ENCODE measurements around the gene MACROD2.

Gene MACROD2

DNA sequence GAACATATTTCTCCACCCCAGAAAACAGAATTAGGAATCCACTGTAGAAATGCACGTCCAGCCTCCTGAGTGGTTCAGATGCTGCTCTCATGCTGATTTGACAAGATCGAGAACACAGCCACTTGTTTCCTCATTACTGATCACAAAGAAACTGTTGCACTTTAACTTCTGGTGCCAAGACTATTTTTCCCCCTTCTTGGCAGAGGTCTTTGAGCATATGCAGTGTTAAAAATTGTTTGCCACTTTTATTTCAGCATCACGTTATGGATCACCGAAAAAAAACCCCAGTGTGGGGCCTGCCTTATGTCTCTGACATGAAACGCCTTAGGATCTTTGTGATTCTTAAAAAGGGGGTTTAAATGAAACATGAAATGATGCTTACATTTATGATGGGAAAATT, 1511.0 kb downstream of the MACROD2 start:
- no peak for DNase-seq (ENCODE audit: low spot score)
- in situ Hi-C loops (cut with MboI; ENCODE audit: low sequenced_read_pairs, unreplicated experiment): no loop called here
- TF ChIP-seq CTCF (IDR thresholded peaks at IDR 0.05; ENCODE audit: borderline replicate concordance, control extremely low read depth, extremely low read depth, insufficient read depth, missing control alignments): no peak

DNA sequence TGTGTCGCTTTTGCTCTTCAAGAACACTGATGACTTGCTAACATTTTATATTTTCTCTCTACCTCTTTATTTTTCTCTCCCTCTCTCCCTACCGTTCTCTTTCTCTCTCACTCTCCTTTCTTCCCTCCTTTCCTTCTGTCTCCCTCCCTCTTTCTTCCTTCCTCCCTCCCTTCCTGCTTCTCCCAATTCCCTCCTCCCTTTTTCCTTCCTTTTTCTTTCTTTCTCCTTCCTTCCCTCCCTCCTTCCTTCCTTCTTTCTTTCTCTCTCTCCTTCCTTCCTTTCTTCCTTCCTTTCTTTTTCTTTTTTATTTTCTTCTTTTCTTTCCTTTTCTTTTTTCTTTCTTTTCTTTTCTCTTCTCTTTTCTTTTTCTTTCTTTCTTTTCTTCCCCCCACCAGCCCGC, 1511.8 kb downstream of the MACROD2 start:
- TF ChIP-seq CTCF (IDR thresholded peaks at IDR 0.05; ENCODE audit: borderline replicate concordance, control extremely low read depth, extremely low read depth, insufficient read depth, missing control alignments): no peak
- in situ Hi-C loops (cut with MboI; ENCODE audit: low sequenced_read_pairs, unreplicated experiment): no loop called here

DNA sequence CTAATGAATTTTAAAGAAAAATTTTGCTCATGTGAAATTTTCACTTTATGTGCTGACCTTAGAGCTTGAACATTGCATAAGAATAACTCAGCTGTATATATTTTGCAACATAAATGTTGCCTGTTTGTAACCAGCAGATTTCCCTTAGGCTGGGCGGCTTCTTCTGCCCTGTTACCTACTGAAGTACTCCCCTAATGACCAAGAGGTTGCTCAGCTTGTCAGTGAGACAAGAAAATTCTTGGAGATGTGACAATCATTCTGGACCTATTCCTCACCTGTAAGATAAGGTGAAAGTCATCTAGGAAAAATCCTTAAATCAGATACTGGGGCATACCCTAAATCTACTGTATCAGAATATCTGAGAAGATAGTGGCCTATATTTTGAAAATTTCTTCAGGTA, 1516.2 kb downstream of the MACROD2 start:
- in situ Hi-C loops (cut with MboI; ENCODE audit: low sequenced_read_pairs, unreplicated experiment): no loop called here
- no peak for DNase-seq (ENCODE audit: low spot score)
- TF ChIP-seq CTCF (IDR thresholded peaks at IDR 0.05; ENCODE audit: borderline replicate concordance, control extremely low read depth, extremely low read depth, insufficient read depth, missing control alignments): no peak

More for the DNA sequence above, 1511.8 kb downstream of the MACROD2 start:
- no peak for DNase-seq (ENCODE audit: low spot score)

GRCh38 chr20:15512916-15513315, 1517.6 kb downstream of the MACROD2 start:
- in situ Hi-C loops (cut with MboI; ENCODE audit: low sequenced_read_pairs, unreplicated experiment): no loop called here
- DNase-seq (ENCODE audit: low spot score): no peak
- no peak for TF ChIP-seq CTCF (IDR thresholded peaks at IDR 0.05; ENCODE audit: borderline replicate concordance, control extremely low read depth, extremely low read depth, insufficient read depth, missing control alignments)

GRCh38 chr20:15515691-15516090, 1520.4 kb downstream of the MACROD2 start:
- in situ Hi-C loops (cut with MboI; ENCODE audit: low sequenced_read_pairs, unreplicated experiment): no loop called here
- DNase-seq (ENCODE audit: low spot score): no peak
- TF ChIP-seq CTCF (IDR thresholded peaks at IDR 0.05; ENCODE audit: borderline replicate concordance, control extremely low read depth, extremely low read depth, insufficient read depth, missing control alignments): no peak

DNA sequence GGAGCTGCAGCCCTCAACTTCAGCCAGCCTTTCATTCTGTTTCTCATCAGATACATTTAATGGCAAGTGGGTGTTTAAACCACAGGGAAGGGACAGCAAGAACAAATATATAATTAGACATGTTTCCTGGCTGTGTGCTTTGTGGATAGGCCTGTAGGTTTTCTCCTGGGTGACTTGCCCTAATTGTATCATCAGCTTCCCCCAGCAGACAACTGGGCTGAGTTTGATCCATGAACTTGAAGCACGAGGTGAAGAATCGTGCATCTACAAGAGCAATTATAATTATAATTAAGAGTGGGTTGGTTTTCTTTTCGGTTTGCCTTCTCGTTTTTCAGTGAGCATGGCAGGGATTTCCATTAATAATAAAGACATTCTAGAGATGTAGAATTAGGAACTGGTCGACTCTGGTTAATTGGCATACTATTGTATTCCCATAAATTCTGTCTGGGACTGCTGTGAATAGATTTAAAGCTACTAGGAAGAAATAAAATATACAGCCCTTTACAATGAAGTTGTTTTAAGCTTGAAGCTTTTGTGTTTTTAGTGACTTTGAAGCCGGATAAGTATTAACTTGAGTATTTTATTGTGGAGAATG, 1525.7 kb downstream of the MACROD2 start:
- DNase-seq (ENCODE audit: low spot score): no peak
- TF ChIP-seq CTCF (IDR thresholded peaks at IDR 0.05; ENCODE audit: borderline replicate concordance, control extremely low read depth, extremely low read depth, insufficient read depth, missing control alignments): no peak
- in situ Hi-C loops (cut with MboI; ENCODE audit: low sequenced_read_pairs, unreplicated experiment): no loop called here

Measured in GM13976 (cell line).